Activated CD4-positive, alpha-beta T cell treated with anti-CD3 and anti-CD28 coated beads, Interleukin-2, amount 10 ng/mL, durations not matched to agents 24 days and 14 days (primary cell): ENCODE data around the gene ITCH. TPM values are rescaled to one million over a fixed set of nuclear protein-coding genes. Genes with fewer than 3 reads are reported as not detected.
"Not testable (repeated sequence)": the region's sequence is repeated elsewhere in the genome, so short reads cannot be mapped to it uniquely, and the experiment has no call there.

ENCODE experiments used
- DNase-seq: peaks from one replicate; pipeline ENCODE4 v3.0.0; 2022
- H3K27ac Mint-ChIP-seq: one replicate; pipeline ENCODE4 v1.8.0; 2022; ENCODE audit warnings: mild to moderate bottlenecking, mixed read lengths
- H3K27me3 Mint-ChIP-seq: one replicate; pipeline ENCODE4 v1.8.0; 2022; ENCODE audit warnings: mixed read lengths
- H3K36me3 Mint-ChIP-seq: one replicate; pipeline ENCODE4 v1.8.0; 2022; ENCODE audit warnings: low read depth, mild to moderate bottlenecking, mixed read lengths
- H3K4me1 Mint-ChIP-seq: one replicate; pipeline ENCODE4 v1.8.0; 2021; ENCODE audit warnings: mixed read lengths
- H3K4me3 Mint-ChIP-seq: one replicate; pipeline ENCODE4 v1.8.0; 2022; ENCODE audit warnings: mild to moderate bottlenecking, moderate library complexity, mixed read lengths
- H3K9me3 Mint-ChIP-seq: one replicate; pipeline ENCODE4 v1.8.0; 2021; ENCODE audit warnings: mixed read lengths
- intact Hi-C: fragments of 100-400 bp; cut with micrococcal nuclease; formaldehyde crosslinking; loops from one replicate; pipeline ENCODE4 v1.15.1; 2023
- total RNA-seq: library from RNA; stranded (reverse); gene quantifications from 2 replicates; pipeline ENCODE4 v1.2.3, GENCODE V29; 2022

Gene ITCH
- total RNA-seq, 1 donor from 2014 or later = 55.6 TPM

GRCh38 chr20:34449674-34450592, 86.9 kb downstream of the ITCH start:
- Mint-ChIP-seq H3K36me3 (peaks cover 51% of the 10 kb centered on the region), H3K27ac (no peak overlapping the region), H3K27me3 (no peaks in the 10 kb centered on the region), H3K4me1 (peaks cover 5% of the 10 kb centered on the region), H3K4me3 (no peak overlapping the region), H3K9me3 (no peaks in the 10 kb centered on the region)
- intact Hi-C loops = no loop called here
- no peak for DNase-seq

GRCh38 chr20:34452281-34452982, 89.4 kb downstream of the ITCH start:
- no peaks in the 10 kb centered on the region for H3K9me3 Mint-ChIP-seq
- peaks cover 38% of the 10 kb centered on the region for H3K36me3 Mint-ChIP-seq
- H3K4me3 Mint-ChIP-seq = no peak overlapping the region
- no peak for DNase-seq
- H3K27ac Mint-ChIP-seq = no peak overlapping the region
- no peaks in the 10 kb centered on the region for H3K27me3 Mint-ChIP-seq
- peaks cover 2% of the 10 kb centered on the region for H3K4me1 Mint-ChIP-seq
- intact Hi-C loops = no loop called here

- H3K27ac Mint-ChIP-seq = no peak overlapping the region
Measured at GRCh38 chr20:34458631-34459030, 95.6 kb downstream of the ITCH start.

GRCh38 chr20:34459209-34459897, 96.3 kb downstream of the ITCH start:
- intact Hi-C loops = no loop called here
- peaks cover 2% of the 10 kb centered on the region for H3K4me1 Mint-ChIP-seq
- no peak overlapping the region for H3K27ac Mint-ChIP-seq
- no peak overlapping the region for H3K4me3 Mint-ChIP-seq
- no peaks in the 10 kb centered on the region for H3K9me3 Mint-ChIP-seq
- DNase-seq = no peak
- no peaks in the 10 kb centered on the region for H3K27me3 Mint-ChIP-seq
- peaks cover 34% of the 10 kb centered on the region for H3K36me3 Mint-ChIP-seq

More at GRCh38 chr20:34458631-34459030, 95.6 kb downstream of the ITCH start:
- peaks cover 2% of the 10 kb centered on the region for H3K4me1 Mint-ChIP-seq
- peaks cover 32% of the 10 kb centered on the region for H3K36me3 Mint-ChIP-seq
- intact Hi-C loops = no loop called here
- no peaks in the 10 kb centered on the region for H3K9me3 Mint-ChIP-seq
- no peaks in the 10 kb centered on the region for H3K27me3 Mint-ChIP-seq
- H3K4me3 Mint-ChIP-seq = no peak overlapping the region
- no peak for DNase-seq

- no peaks in the 10 kb centered on the region for H3K27me3 Mint-ChIP-seq
- peaks cover 38% of the 10 kb centered on the region for H3K36me3 Mint-ChIP-seq
- intact Hi-C loops = no loop called here
- H3K4me1 Mint-ChIP-seq = peaks cover 2% of the 10 kb centered on the region
- H3K27ac Mint-ChIP-seq = no peak overlapping the region
- no peak for DNase-seq
- H3K9me3 Mint-ChIP-seq = no peaks in the 10 kb centered on the region
- no peak overlapping the region for H3K4me3 Mint-ChIP-seq
Measured at GRCh38 chr20:34461779-34462087, 98.7 kb downstream of the ITCH start.

GRCh38 chr20:34468951-34469350, 105.9 kb downstream of the ITCH start:
- intact Hi-C loops = no loop called here
- H3K4me3 Mint-ChIP-seq = no peak overlapping the region
- H3K27ac Mint-ChIP-seq = no peak overlapping the region
- peaks cover 29% of the 10 kb centered on the region for H3K36me3 Mint-ChIP-seq
- H3K27me3 Mint-ChIP-seq = no peaks in the 10 kb centered on the region
- H3K9me3 Mint-ChIP-seq = no peaks in the 10 kb centered on the region
- H3K4me1 Mint-ChIP-seq = peaks cover 3% of the 10 kb centered on the region
- DNase-seq = no peak

- Mint-ChIP-seq H3K27ac (no peak overlapping the region), H3K4me3 (no peak overlapping the region), H3K4me1 (peaks cover 8% of the 10 kb centered on the region), H3K9me3 (no peaks in the 10 kb centered on the region), H3K36me3 (peaks cover 36% of the 10 kb centered on the region), H3K27me3 (no peaks in the 10 kb centered on the region)
- intact Hi-C loops = loop anchor here (10.0 kb wide), 1 partner anchor 88 kb away; no protein-coding TSS in a partner anchor
- no peak for DNase-seq
Measured at GRCh38 chr20:34472246-34472925, 109.3 kb downstream of the ITCH start.

- Mint-ChIP-seq H3K36me3 (peaks cover 43% of the 10 kb centered on the region), H3K4me1 (peaks cover 8% of the 10 kb centered on the region), H3K9me3 (no peaks in the 10 kb centered on the region), H3K27ac (no peak overlapping the region), H3K4me3 (no peak overlapping the region), H3K27me3 (no peaks in the 10 kb centered on the region)
- intact Hi-C loops = loop anchor here (1.0 to 10.0 kb wide), 2 partner anchors 89 to 161 kb away; no protein-coding TSS in a partner anchor
- peak; percentile 76 for DNase-seq
Measured at GRCh38 chr20:34473262-34473883, 110.3 kb downstream of the ITCH start.

GRCh38 chr20:34475979-34476736, 113.1 kb downstream of the ITCH start:
- H3K36me3 Mint-ChIP-seq = peaks cover 54% of the 10 kb centered on the region

GRCh38 chr20:34479627-34480026, 116.6 kb downstream of the ITCH start:
- intact Hi-C loops = loop anchor here (10.0 kb wide), 1 partner anchor 95 kb away; no protein-coding TSS in a partner anchor
- DNase-seq = no peak
- Mint-ChIP-seq H3K4me3 (no peak overlapping the region), H3K27ac (no peak overlapping the region), H3K36me3 (peaks cover 72% of the 10 kb centered on the region), H3K4me1 (peaks cover 9% of the 10 kb centered on the region), H3K27me3 (no peaks in the 10 kb centered on the region), H3K9me3 (peaks cover 10% of the 10 kb centered on the region)

More at GRCh38 chr20:34475979-34476736, 113.1 kb downstream of the ITCH start:
- DNase-seq = peak; percentile 73
- Mint-ChIP-seq H3K27ac (no peak overlapping the region), H3K4me3 (no peak overlapping the region), H3K4me1 (peaks cover 12% of the 10 kb centered on the region), H3K9me3 (peaks cover 3% of the 10 kb centered on the region), H3K27me3 (no peaks in the 10 kb centered on the region)
- intact Hi-C loops = loop anchor here (10.0 kb wide), 1 partner anchor 91 kb away; no protein-coding TSS in a partner anchor

GRCh38 chr20:34482154-34482553, 119.1 kb downstream of the ITCH start:
- peaks cover 61% of the 10 kb centered on the region for H3K36me3 Mint-ChIP-seq
- H3K27ac Mint-ChIP-seq, H3K27me3 Mint-ChIP-seq, intact Hi-C loops, H3K4me1 Mint-ChIP-seq, DNase-seq, H3K4me3 Mint-ChIP-seq: not testable (repeated sequence)
- peaks cover 10% of the 10 kb centered on the region for H3K9me3 Mint-ChIP-seq

GRCh38 chr20:34483585-34484220, 120.6 kb downstream of the ITCH start:
- intact Hi-C loops, H3K27ac Mint-ChIP-seq, H3K4me3 Mint-ChIP-seq, H3K27me3 Mint-ChIP-seq, H3K4me1 Mint-ChIP-seq, DNase-seq: not testable (repeated sequence)
- Mint-ChIP-seq H3K36me3 (peaks cover 64% of the 10 kb centered on the region), H3K9me3 (peaks cover 10% of the 10 kb centered on the region)
